ENCODE results near the gene SLC25A17.
"Not testable (repeated sequence)": the region's sequence is repeated elsewhere in the genome, so short reads cannot be mapped to it uniquely, and the experiment has no call there.

SLC25A17 gene

GRCh38 chr22:40727964-40728615 lies 91.1 kb downstream of the SLC25A17 start:
- no peak for TF ChIP-seq CTCF (conservative IDR thresholded peaks at IDR 0.05; ENCODE audit: low read length)
- H3K4me3 ChIP-seq (ENCODE audit: low read length): no peak overlapping the region
- DNase-seq (ENCODE audit: low read depth): no peak

GRCh38 chr22:40727070-40727963 lies 91.8 kb downstream of the SLC25A17 start:
- no peak overlapping the region for H3K4me3 ChIP-seq (ENCODE audit: low read length)
- DNase-seq (ENCODE audit: low read depth): no peak
- no peak for TF ChIP-seq CTCF (conservative IDR thresholded peaks at IDR 0.05; ENCODE audit: low read length)

GRCh38 chr22:40726514-40726913 lies 92.6 kb downstream of the SLC25A17 start:
- TF ChIP-seq CTCF (conservative IDR thresholded peaks at IDR 0.05; ENCODE audit: low read length): no peak
- no peak for DNase-seq (ENCODE audit: low read depth)
- H3K4me3 ChIP-seq (ENCODE audit: low read length): no peak overlapping the region

- no peak for TF ChIP-seq CTCF (conservative IDR thresholded peaks at IDR 0.05; ENCODE audit: low read length)
Observed at GRCh38 chr22:40723396-40723933, 95.7 kb downstream of the SLC25A17 start.

GRCh38 chr22:40721266-40721665 lies 97.9 kb downstream of the SLC25A17 start:
- DNase-seq (ENCODE audit: low read depth): peak; percentile 27
- H3K4me3 ChIP-seq (ENCODE audit: low read length): no peak overlapping the region
- TF ChIP-seq CTCF (conservative IDR thresholded peaks at IDR 0.05; ENCODE audit: low read length): no peak

More at GRCh38 chr22:40723396-40723933, 95.7 kb downstream of the SLC25A17 start:
- DNase-seq (ENCODE audit: low read depth): no peak
- no peak overlapping the region for H3K4me3 ChIP-seq (ENCODE audit: low read length)

GRCh38 chr22:40720538-40721256 lies 98.4 kb downstream of the SLC25A17 start:
- no peak for DNase-seq (ENCODE audit: low read depth)
- no peak overlapping the region for H3K4me3 ChIP-seq (ENCODE audit: low read length)
- no peak for TF ChIP-seq CTCF (conservative IDR thresholded peaks at IDR 0.05; ENCODE audit: low read length)

GRCh38 chr22:40720156-40720537 lies 99.0 kb downstream of the SLC25A17 start:
- not testable (repeated sequence) for DNase-seq (ENCODE audit: low read depth); H3K4me3 ChIP-seq (ENCODE audit: low read length)

All from AG10803 (cell line).